NCI-H2107 (cell line): ENCODE data around the gene GTPBP6.

Source experiments
- DNase-seq: peaks from one replicate; lab custom pipeline; 2025; lab: John Stamatoyannopoulos, UW

Gene GTPBP6, protein sequence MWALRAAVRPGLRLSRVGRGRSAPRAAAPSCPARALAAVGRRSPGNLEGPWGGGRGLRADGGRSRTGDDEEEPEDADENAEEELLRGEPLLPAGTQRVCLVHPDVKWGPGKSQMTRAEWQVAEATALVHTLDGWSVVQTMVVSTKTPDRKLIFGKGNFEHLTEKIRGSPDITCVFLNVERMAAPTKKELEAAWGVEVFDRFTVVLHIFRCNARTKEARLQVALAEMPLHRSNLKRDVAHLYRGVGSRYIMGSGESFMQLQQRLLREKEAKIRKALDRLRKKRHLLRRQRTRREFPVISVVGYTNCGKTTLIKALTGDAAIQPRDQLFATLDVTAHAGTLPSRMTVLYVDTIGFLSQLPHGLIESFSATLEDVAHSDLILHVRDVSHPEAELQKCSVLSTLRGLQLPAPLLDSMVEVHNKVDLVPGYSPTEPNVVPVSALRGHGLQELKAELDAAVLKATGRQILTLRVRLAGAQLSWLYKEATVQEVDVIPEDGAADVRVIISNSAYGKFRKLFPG

DNA sequence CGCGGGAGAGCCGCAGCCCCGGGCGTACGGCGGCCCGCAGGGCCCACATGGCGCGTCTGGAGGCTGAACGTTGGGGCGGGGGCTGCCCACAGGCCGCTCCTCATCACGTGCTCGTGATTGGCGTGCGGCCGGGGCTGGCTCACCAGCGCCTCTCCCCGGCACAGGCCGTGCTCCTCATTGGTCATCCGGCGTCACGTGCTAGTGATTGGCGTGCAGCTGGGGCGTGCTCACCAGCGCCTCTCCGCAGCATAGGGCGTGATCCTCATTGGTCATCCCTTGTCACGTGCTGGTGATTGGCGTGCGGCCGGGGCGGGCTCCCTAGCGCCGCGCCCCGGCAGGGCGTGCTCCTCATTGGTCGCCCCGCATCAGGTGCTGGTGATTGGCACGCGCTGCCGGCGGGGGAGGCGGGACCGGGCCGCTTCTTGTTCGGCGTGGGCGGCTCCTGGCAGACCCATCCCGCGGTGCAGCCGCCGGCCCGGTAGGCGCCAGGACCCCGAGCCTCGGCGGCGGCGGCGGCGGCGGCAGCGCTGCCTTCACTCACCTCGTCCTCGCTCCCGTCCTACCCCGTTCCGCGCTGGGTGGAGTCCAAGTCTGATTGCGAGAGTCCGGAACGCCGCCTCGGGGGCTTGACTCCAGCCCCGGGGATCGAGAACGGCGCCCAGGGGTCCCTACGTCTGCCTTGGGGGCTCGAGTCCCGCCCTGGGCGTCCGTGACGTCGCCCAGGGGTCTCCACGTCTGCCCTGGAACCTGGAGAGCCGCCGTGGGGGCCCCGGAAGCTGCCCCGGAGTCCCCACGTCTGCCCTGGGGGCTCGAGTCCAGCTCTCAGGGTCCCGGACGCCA, at the start of gene GTPBP6:
Gene GTPBP6 (minus strand): TSS at position 58 of the 840 bp plus-strand sequence. CDS start 9 bp downstream, at position 49.
- DNase-seq: no peak

DNA sequence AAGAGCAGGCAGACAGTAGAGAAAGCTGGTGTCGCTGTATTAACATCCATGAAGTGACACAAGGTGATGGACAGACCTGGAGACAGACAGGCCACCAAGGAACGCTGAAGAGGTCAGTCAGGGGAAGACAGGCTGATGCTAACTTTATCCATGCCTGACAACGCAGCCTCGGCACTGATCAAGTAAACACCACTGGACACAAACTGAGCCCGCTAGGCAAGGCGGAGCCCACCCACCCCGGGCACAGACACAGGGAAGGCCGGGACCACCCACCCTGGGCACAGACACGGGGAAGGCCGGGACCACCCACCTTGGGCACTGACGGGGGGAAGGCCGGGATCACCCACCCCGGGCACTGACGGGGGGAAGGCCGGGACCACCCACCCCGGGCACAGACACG, 49.3 kb upstream of the GTPBP6 start:
- no peak for DNase-seq

DNA sequence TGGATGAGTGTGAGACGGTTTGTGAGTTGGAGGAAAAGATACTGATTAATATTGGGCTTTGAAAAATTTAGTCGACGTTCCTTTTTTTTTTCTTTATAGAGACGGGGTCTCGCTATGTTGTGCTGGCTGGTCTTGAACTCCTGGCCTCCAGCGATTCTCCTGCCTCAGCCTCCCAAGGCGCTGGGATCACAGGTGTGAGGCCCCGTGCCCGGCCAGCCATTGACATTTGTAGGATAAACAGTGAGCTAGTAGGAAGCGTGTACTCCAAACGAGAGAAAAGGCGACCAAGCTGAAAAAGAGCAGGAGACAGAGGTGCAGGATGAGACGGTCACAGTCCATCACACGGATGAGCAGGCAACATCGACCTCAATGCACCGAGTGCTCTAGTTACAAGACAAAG, 48.8 kb upstream of the GTPBP6 start:
- no peak for DNase-seq

DNA sequence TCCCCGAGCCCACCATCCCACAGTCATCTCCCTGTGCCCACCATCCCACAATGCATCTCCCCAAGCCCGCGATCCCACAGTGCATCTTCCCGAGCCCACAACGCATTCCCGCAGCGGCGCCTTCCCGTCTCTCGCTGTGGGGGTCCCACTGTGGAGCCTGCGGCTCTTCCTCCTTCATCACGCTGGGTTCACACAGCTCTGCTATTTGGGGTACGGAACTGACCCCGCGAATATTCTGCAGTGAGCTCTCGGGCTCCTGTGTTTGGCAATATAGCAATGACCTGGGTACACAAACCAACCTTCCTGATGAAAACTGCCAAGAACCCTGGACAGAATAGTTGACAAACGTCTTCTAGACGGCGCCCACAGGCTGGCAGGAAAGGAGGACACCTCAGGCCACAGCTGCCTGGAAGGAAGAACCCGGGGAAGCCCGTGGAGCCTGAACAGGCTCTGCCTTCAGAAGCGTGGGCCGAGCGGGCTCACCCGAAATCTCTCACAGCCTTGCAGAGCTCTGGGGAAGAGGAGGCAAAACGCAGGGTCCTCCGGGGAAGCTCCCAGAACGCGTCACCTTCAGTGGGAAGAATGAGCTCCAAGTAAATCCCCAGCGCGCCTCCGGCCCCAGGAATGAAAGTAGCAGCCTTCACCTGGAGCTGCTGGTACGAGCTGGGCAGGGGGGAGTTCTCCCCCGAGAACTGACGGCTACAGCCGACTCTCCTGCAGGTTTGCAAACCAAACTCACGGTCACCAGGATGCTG, 45.2 kb upstream of the GTPBP6 start:
- DNase-seq: no peak

DNA sequence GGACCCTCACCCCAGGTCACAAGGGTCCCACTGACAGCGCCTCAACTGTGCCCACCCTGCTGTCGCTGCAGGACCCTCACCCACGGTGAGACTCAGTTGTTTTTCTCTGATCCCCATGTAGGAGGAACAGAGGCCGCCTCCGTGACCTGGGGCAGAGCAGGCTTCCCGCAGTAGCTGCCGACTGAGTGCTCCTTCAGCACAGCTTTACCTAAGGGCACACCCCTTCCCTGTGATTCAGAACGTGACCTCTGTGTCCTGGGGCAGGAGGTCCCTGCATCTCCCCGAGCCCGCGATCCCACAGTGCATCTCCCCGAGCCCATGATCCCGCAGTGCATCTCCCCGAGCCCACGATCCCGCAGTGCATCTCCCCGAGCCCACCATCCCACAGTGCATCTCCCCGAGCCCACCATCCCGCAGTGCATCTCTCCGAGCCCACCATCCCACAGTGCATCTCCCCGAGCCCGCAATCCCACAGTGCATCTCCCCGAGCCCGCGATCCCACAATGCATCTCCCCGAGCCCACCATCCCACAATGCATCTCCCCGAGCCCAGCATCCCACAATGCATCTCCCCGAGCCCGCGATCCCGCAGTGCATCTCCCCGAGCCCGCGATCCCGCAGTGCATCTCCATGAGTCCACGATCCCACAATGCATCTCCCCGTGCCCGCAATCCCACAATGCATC, 44.5 kb upstream of the GTPBP6 start:
- no peak for DNase-seq

DNA sequence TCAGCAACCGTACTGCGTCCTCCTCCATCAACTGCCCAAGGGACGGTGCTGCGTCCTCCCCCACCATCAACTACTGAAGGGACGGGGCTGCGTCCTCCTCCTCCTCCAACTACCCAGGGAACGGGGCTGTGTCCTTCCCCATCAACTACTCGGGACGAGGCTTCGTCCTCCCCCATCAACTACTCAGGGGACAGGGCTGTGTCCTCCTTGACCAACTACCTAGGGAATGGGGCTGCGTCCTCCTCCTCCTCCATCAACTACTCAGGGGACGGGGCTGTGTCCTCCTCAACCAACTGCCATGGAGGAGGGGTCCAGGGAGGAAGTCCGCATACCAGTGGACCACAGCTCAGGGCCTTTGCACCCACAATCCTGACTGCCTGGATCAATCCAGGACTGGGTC, 43.8 kb upstream of the GTPBP6 start:
- DNase-seq: no peak

DNA sequence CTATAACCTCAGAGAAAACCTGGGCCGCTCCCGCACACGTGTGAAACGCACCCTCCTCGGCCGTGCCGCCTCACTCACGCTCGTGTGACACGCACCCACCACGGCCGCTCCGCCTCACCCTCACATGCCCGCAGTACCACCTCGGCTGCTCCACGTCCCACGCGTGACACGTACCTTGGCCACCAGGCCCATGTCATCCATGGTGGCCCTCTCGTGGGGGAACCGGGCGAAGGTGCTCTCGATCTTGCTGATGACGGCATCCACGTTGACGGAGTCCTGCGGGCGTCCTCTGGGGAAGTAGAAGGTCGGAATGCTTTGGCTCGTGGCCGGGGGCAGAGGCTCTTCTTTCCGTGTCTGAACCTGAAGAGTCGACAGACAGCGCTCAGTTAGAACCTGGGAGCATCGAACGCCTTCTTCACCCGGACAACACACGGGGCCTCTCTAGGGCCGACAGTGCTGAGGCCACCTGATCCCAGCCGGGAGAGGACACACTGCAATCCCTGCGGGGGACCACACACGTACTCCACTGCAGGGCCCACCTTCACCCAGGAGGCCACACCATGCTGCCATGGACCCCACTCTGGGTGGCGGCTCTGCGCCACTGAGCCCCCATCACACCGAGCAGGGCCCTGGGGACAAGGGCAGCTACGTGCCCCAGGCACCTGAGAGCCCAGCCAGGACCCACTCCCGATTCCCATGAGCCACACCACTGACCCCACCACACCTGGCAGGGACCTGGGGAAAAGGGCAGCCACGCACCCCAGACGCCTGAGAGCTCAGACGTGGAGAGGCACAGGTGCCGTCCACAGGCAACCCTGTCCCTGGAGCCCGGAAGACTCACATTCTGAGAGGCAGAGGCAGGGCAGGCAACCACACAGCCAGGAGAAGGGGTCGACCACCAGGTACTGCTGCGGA, 42.9 kb upstream of the GTPBP6 start:
- DNase-seq: no peak

DNA sequence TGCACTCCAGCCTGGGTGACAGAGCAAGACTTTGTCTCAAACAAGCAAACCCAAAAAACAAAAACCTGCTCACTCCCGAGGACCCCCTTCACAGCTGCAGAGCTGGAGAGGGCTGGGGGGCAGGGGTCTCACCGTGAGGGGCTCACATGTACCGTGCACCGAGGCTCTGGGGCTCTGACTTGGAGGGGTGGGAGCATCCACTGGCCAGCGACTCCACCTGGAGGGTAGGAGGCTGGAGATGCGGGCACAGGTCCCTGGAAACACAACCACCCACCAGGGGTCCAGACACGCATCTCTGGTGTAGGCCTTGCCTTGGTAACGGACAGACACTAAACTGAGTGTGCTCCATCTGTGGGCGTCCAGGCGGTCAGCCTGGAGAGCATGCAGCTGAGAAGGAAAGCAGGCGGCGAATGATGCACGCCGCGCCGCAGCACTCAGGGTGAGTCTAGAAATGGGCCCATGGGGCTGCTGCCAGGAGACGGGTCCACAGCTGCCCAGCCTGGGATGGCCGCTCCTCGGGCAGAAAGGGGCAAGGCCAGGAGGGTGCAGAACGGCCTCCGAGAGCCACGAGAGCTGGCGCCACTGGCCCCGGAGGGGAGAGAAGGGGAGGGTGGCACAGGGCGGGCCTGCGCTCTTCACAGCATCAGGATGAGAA, 42.0 kb upstream of the GTPBP6 start:
- DNase-seq: no peak

DNA sequence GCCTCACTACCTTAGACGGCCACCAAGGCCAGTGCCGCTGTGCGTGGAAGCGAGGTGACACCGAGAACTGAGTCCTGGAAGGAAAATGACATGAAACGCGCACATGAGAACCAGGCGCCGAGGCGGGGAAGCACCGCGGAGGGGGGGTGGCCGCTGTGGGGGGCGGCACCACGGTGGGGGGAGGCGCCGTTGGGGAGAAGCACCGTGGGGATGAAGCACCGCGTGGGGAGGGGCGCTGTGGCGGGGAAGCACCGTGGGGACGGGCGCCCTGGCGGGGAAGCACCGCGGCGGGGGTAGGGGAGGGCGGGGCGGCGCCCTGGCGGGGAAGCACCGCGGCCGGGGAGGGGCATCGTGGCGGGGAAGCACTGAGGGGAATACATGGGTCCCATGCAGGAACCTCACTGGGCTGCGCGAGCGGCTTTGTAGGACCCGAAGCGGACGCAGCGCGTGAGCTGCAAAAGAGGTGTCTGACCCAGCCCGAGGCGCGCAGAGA, 40.1 kb upstream of the GTPBP6 start:
- DNase-seq: no peak

DNA sequence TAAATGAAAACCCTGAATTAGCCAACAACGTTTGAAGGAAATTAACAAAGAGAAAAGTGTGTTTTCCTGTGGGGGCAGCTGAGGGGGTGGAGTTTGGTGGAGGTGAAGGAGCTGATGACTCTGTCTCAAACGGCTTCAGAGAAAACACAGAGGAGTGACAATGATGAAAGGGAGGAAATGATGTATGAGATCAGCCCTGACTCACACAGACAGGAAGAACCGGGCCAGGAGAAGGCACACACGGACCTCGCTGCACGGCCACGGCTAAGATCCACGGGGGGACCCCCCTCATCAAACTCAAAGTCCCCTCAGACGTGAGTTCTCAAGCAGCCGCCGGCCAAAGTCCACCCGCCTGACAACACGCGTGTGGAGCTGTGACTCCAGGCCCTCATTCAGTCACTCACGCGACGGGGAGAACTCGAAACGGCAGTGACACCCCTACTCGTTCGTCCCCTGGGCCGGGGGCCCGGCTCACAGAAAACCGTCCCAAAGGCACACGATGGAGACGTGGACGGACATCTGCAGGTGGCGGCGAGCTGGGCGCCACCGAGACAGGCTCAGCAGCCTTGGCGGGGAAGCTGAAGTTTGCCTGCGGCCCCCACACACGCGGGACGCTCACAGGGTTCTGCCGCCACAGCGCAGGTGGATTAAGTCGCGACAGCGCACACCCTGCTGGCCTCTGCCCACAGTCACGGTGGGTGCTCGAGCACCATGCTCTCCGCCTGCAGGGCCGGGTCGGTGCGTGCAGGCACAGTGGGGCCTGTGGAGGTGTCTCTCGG, 39.3 kb upstream of the GTPBP6 start:
- no peak for DNase-seq

DNA sequence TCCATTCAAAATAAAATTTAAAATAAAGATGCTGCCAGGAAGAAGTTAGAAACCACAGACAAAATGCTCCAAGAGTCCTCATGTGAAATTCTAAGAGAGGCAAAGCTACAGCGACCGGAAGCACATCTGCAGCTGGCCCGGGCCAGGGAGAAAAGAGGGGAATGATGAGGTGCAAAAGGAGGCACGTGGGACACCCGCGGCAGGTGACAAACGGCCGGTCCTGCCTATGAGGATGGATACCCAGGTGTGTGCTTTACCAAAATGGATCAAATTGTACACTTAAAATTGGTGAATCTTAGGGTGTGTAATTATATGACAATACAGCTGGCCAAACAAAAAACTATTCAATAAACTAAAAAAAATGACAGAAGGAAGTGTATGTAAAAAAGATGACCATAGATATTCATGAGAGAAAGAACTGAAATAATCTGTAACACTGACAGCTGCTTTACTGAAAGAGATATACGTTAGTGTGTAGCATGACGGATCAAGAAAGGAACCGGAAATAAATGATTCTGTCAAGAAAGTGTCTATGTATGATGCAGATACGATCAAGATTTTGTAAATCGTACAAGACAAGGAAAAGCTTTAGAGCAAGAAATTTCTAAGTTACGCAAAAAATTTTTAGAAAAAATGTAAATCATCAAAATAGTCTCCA, 38.6 kb upstream of the GTPBP6 start:
- no peak for DNase-seq

DNA sequence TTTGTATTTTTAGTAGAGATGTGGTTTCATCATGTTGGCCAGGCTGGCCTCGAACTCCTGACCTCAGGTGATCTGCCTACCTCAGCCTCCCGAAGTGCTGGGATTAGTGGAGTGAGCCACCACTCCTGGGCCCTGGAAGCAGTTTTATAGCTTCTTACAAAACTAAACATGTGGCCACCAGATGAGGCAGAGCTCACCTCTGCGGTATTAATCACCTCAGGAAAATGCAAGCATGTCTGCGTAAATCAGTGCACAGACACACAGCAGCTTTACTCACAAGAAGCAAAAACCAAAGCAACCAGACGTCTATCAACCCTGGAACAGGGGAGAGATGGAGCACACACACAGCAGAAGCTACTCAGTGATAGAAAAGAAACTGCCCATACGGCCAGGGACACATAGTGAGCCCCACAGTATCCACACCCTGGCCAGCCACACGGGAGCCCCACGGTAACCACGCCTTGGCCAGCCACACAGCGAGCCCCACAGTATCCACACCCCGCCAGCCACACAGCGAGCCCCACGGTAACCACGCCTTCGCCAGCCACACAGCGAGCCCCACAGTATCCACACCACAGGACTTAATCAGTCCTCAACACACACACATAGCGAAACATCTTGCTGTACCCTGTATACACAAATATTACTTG, 37.9 kb upstream of the GTPBP6 start:
- DNase-seq: no peak

DNA sequence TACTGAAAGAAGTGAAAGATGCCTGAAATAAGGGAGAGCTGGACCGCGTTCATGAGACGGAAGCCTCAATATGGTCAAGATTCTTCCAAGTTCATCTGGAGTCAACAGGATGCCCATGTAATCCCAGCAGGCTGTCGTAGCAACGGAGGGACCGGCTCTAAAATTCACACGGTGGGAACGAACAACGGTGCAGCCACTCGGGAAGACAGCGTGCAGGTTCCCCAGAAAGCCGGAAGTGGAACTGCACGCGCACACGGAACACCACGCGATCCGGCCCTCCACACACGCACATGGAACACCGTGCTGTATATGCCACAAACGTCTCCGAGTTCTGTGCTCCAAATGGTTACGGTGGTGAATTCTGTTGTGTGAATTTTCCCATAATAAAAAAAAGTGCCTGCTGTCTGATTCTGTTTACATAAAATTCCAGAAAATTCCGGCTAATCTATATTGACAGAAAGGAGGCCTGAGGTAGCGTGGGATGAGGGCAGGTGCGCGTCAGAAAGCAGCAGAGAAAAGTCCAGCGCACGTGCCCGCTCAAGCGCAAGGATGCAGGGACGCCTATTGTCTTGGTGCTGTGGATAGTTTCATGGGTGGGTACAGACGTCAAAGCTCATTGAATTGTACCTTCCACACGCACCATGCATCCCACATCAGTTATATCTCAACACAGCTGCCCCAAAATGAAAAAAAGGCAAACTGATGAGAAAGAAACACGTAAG, 36.9 kb upstream of the GTPBP6 start:
- DNase-seq: no peak

DNA sequence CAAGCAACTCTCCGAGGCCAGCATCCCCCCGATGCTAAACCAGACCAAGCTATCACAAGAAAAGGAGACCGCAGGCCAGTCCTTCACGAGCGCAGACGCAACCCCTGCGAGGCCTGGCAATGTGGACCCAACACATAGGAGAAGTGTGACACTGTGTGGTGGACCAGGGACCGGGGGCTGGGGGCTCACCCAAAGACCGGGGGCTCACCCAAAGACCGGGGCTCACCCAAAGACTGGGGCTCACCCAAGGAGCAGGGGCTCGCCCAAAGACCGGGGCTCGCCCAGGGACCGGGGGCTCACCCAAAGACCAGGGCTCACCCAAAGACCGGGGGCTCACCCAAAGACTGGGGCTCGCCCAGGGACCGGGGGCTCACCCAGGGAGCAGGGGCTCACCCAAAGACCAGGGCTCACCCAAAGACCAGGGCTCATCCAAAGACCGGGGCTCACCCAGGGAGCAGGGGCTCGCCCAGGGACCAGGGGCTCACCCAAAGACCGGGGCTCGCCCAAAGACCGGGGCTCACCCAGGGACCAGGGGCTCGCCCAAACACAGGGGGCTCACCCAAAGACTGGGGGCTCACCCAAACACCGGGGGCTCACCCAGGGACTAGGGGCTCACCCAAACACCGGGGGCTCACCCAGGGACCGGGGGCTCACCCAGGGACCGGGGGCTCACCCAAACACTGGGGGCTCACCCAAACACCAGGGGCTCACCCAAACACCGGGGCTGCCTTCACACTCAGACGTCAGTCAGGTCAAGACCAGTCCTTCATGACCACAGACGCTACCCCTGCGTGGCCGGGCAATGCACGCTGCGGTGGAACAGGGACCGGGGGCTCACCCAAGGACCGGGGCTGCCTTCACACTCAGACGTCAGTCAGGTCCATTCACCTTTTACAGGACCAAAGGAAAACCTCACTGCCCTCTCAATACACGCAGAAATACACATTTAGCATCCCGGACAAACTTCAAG, 35.3 kb upstream of the GTPBP6 start:
- DNase-seq: no peak

DNA sequence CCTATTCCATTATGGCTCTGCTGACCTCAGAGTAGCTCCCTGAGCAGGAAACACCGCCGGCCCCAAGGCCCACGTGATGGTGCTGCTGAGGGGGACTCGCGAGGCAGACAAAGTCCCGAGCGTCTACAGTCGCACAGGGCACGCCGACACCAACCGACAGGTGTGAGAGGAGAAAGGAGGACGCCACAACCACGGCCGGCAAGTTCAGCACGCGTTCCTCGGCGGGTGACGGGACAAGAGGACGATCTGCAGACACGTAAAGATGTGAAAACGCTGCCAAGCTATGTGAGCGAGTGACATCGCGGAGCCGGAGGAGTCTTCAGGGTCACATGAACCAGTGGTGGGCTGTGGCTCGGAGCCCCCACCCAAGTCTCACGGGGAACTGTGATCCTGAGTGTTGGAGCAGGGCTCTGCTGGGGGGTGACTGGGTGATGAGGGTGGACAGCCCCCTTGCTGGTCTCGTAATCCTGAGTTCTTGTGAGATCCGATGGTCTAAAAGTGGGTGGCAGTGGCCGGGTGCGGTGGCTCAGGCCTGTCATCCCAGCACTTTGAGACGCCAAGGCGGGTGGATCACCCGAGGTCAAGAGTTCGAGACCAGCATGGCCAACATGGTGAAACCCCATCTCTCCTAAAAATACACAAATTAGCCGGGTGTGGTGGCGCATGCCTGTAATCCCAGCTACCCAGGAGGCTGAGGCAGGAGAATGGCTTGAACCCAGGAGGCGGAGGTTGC, 34.2 kb upstream of the GTPBP6 start:
- no peak for DNase-seq
